ENCODE measurements around the gene EXOC3L2.
"Not testable (repeated sequence)": the region's sequence is repeated elsewhere in the genome, so short reads cannot be mapped to it uniquely, and the experiment has no call there.

Gene EXOC3L2

DNA sequence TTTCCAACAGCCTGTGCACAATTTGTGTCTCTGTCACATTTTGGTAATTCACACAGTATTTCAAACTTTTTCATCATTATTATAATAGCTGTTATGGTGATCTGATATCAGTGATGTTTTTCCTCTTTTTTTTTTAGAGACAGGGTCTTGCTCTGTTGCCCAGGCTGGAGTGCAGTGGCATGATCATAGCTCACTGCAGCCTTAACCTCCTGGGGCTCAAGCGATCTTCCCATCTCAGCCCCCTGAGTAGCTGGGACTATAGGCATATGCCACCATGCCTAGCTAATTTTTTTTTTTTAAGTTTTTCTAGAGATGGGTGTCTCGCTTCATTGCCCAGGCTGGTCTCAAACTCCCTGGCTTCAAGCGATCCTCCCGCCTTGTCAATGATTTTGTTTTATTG is 11.6 kb upstream of the EXOC3L2 start:
- DNase-seq: no peak

DNA sequence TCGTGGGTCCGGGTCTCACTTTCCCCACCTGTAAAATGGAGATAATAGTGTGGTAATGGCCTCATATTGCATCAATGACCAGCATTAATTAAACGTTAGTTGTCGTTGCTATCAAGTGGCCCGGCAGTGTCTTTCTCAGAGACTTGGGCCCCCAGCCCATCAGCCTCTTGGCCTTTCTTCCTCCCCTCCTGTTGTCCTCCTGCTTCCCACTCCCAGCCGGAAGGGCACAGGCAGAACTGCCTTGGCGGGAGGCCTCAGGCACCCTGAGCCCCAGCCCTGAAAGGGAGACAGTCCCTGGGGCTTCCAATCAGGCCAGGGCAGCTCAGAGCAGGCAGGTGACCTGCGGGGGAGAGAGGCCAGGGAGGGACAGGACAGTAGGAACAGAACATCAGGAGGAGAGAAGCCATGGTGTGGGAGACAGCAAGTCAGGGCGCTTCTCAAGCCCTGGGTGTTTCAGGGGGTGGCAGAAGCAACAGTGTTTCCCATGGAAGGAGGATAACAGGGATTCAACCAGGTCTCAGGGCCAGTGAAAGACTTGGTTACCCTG is 10.5 kb upstream of the EXOC3L2 start:
- DNase-seq: no peak

DNA sequence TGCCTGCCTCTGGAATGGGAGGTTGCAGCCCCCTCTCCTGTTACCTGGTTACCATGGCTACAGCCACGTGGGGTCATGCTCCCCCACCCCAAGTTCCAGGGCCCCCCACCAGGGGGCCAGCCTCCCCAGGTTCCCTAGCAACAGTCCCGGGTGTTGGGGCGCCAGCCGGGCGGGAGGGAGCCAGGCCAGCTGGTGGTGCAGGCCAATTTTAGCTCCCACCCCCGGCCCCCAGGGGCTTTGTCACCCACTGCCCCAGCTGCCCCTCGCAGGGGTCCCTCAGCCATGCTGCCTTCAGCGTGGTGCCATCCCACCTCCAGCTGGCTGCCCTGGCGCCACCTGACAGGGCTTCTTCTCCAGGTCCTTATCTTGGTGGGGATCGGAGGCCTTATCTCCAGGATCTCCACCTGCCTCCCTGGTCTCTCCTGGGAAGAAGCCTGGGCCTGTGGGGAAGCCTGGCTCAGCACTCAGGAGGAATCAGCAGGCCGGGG is 8.9 kb upstream of the EXOC3L2 start:
- no peak for DNase-seq

- DNase-seq: no peak
Measured at GRCh38 chr19:45253396-45254027, 8.3 kb upstream of the EXOC3L2 start.

DNA sequence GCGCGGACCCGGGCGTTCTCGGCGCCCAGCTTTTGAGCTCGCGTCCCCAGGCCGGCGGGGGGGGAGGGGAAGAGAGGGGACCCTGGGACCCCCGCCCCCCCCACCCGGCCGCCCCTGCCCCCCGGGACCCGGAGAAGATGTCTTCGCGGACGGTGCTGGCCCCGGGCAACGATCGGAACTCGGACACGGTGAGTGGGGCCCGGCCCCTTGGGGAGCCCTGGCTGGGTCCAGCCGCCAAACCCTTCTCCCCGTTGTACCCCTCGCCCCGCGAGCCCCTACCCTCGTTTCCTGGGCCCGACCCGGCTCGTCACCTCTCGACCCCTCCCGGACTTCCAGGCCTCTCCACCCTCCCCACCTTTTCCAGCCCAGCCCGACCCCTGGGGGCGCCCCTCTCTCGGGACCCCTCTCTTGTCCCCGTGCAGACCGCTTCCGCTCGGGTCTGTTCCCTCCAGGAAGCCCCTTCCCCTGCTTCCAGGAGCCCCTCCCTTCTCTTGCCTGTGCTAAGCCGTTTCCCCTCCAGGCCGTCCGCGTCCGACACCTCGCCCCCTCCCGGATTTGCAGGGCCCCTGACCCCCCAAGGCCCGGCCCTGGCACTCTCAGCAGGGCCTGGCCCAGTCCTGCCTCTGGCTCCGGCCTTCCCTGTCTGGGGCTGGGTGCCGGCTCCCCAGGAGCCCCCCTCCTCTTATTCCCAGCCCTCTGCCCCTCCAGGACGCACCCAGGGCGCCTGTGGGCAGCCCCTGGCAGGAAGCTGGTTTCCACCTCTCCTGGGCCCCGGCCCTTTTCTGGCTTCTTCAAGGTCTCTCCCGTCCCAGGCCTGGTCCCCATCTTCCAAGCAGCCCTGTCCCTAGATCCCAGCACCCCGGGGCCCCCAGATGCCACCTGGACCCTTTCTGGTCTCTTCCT is 6.5 kb upstream of the EXOC3L2 start:
- peak; percentile 59 for DNase-seq

DNA sequence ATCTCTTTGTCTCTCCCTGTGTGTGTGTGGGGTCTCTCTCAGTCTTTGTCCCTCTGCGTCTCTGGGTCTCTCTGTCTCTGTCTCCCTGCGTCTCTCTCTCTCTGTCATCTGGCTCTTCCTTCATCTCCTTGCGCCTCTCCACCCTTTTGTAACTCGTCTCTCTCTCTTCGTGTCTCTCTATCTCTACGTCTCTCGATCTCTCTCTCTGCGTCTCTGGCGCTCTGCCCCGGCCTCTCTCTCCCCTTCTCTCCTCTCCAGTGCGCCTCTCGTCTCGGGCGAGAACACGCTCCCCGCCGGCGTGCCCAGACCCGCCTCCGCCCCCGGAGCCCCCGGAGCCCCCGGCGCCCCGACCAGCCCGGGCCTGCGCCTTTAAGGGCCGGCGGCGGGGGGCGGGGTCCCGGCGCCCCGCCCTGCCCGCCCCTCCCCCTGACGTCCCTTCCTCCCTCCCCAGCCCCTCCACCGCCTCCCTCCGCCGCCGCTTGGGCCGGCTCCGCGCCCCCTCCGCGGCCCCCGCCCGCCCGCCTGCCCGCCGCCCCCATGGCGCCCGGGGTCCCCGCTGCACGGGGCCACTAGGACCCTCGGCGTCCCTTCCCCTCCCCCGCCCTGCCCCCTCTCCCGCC is 5.7 kb upstream of the EXOC3L2 start, which contains the start of gene MARK4:
Gene MARK4 (plus strand): TSS at position 440 of the 620 bp plus-strand sequence. CDS start 318 bp downstream, outside the sequence.
- DNase-seq: peak; percentile 54

DNA sequence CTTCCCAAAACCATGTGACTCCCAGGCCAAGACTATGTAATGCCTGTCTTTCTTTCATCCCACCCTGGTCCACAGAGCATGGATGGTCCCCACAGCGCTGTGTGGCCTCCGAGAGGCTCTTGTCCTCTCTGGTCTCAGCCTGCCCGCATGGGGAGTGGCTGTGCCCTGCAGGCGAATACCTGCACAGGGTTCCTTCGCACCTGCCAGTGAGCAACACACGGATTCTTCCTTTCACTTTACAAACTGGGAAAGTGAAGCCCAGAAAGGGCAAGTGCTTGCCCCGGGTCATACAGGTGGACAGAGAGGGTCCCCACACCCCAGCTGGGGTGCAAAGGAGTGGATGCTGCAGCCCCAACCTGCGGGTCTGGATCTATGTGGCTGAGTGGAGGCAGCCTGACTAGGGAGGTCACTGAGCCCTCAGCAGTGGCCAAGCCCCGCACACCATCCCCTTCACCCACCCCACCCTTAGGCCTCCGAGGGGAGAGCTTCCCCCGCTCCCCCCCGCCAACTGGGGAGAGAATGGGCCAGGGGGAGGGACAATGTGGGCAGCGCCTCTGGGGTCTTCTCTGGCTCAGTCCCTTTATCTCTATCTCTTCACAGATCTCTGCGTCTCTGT is 5.1 kb upstream of the EXOC3L2 start:
- DNase-seq: no peak

GRCh38 chr19:45249261-45250033 is 4.2 kb upstream of the EXOC3L2 start:
- no peak for DNase-seq

DNA sequence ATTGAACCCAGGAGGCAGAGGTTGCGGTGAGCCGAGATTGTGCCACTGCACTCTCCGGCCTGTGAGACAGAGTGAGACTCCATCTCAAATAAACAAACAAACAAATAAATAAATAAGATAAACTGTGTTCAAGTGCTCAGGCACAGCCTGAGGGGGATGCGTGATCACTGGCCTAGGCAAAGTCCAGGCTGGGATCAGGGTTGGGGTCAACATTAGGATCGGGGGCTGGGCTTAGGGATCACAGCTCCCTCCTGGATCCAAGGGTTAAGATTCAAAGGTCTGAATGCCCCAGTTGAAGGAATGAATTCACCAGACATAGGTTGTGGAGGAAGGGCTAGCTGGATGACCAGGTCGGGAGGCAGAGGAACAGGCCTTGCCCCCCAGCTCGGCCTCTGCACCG is 1.9 kb upstream of the EXOC3L2 start:
- DNase-seq: no peak

GRCh38 chr19:45245826-45246225 is 619 bp upstream of the EXOC3L2 start:
- no peak for DNase-seq

DNA sequence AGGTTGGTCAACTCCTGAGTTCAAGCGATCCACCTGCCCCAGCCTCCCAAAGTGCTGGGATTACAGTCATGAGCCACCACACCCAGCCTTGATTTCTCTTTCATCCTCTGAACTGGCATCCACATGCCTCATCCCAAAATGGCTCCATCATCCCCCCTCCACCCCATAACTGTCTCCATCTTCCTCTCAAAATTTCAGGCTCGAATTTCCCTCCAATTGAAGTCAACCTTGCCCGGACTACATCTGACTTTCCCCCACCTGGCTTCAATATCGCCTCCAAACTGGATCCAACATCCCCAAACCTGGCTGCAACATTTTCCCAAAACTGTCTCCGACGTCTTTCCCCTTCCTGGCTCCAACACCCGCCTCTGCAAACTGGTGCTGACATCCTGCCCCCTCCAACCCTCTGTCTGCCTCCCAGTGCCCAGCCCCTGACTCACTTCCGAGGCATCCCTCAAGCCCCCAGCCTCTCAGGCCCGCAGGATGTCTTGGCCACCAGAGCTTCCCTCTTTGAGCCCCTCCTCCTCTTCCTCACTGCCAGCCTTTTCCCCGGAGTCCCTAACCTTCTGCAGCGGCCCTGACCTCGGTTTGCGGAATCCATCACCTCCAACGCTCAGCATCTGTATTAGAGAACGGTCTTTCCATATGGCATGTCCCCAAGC is 943 bp downstream of the EXOC3L2 start:
- DNase-seq: no peak

GRCh38 chr19:45243144-45243732 is 2.0 kb downstream of the EXOC3L2 start:
- DNase-seq: no peak

DNA sequence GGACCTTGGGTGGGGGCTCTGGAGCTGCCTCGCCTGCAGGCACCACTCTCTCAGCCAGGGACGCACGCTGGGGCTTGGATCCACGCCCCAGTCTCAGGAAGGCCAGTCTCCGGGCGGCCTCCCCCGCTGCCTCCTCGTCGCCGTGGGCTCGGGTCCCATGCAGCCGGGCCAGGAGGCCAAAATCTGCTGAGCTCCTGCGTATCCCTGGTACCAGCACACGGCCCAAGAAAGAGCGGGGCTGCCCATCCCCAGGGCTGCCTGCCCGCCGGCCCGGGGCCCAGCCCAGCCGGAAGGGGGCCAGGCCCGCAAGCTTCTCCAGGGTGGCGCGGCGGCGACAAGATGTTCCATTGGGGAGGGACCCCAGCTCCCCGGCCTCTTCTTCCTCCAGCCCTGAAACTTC is 6.7 kb downstream of the EXOC3L2 start:
- no peak for DNase-seq

DNA sequence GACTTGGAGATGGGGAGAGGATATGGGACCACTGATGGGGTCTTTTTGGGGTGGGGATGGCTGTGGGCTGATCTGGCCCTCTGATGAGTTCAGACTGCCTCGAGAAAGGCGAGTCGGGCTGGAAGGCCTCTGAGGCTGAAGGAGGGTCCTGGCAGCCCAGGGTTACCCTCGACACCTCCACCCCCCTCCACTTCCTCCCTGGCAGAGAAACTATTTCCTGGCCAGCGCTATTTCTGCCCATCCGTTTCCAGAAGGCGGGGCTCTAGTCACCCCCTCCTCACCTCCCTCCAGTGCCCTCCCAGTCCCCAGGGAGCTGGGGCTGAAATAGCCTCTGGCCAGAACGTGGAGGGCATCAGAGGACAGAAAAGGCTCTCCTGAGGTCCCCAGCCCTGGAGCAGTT is 9.7 kb downstream of the EXOC3L2 start:
- no peak for DNase-seq

- no peak for DNase-seq
Measured at GRCh38 chr19:45234089-45234869, 10.9 kb downstream of the EXOC3L2 start.

DNA sequence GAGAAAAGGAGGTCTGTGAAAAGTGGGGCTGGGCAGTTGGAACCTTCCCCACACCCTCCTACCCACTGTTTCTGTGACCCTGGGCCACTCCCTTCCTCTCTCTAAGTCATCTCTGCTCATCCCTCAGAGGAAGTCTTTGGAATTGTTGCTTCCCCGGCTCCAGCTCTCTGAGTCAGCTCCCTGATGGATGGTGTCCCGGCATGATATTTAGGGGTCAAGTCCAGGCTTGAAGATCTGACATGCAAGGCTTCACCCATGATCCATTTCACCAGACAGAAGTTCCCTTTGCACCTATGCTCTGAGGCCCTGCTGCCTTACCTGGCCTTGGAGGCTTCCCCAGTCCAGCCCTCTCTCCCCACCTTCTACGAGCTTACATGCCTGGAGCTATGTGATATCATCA is 13.3 kb downstream of the EXOC3L2 start:
- DNase-seq: no peak

DNA sequence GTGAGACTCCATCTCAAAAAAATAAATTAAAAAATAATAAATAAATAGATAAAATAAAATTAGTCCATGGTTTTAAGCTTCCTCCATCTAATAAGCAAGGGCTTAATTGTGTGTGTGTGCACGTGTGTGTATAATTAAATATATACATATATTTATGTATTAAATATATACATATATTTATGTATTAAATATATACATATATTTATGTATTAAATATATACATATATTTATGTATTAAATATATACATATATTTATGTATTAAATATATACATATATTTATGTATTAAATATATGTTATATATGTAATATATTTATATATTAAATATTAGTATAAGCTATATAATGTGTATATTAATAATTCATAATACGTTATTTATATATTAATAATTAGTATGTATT is 16.2 kb downstream of the EXOC3L2 start:
- DNase-seq: not testable (repeated sequence)

DNA sequence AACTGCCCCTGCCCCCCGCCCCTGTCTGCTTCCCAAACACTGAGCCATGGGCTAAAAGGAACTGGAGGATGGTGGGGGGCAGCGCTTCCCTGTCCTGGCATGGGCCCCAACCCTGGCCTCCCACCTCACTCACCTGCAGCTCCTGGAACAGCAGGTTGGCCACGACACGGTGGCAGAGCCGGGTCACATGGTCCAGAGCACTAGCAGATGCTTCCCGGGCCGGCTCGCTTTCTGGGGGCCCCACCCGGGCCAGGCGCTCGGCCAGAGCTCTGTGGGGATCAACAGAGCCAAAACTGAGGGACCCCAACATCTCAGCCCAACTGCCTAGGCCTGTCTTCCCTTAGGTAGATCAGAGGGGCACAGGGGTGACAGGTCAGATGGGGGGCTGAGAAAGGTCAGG is 20.6 kb downstream of the EXOC3L2 start:
- no peak for DNase-seq

DNA sequence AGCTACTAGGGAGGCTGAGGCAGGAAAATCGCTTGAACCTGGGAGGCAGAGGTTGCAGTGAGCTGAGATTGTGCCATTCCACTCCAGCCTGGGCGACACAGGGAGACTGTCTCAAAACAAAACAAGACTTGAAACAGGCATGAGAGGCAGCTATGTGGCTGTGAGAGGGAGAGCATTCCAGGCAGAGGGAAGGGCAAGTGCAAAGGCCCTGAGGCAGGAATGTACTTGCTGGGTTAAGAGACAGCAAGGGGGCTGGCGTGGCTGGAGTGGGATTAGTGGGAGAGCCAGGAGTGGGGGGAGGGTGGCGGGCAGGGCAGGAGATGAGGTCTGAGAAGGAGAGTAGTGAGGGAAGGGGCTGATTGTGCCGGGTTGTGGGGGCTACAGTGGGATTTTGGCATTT is 21.3 kb downstream of the EXOC3L2 start:
- DNase-seq: no peak

GRCh38 chr19:45222724-45223123 is 22.5 kb downstream of the EXOC3L2 start:
- DNase-seq: no peak

All from right kidney (tissue), 1 donor.